Measurements from ENCODE around the gene RASA3.

The RASA3 gene

DNA sequence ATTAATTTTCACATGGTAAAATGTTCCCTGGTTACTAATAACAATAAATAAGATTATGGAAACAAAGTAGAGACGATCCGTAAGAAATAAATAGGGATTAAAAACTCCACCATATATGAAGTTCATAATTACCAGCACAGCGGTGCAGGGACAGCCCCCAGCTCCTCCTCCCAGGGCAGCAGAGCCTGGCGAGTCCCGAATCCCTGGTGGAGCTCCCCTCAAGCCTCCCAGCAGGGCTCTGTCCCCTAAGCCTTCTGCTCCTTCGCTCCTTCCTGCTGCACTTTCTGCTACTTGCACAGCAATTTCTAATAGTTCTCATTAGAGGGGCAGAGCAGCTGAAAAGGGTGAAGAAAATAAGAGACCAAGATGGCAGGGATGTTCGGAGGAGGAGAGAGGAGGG, 43.6 kb downstream of the RASA3 start:
- ChIA-PET POLR2A (no interaction called here), CTCF (interaction anchor here (1.9 kb wide), 1 partner anchor 10 kb away, joined by 7 read pairs; no protein-coding TSS in a partner anchor)
- DNase-seq (ENCODE audit: low read depth, low spot score), result no peak
- no peak overlapping the region for H3K4me3 ChIP-seq (ENCODE audit: low read depth, low read length)
- TF ChIP-seq, protein P1, sequence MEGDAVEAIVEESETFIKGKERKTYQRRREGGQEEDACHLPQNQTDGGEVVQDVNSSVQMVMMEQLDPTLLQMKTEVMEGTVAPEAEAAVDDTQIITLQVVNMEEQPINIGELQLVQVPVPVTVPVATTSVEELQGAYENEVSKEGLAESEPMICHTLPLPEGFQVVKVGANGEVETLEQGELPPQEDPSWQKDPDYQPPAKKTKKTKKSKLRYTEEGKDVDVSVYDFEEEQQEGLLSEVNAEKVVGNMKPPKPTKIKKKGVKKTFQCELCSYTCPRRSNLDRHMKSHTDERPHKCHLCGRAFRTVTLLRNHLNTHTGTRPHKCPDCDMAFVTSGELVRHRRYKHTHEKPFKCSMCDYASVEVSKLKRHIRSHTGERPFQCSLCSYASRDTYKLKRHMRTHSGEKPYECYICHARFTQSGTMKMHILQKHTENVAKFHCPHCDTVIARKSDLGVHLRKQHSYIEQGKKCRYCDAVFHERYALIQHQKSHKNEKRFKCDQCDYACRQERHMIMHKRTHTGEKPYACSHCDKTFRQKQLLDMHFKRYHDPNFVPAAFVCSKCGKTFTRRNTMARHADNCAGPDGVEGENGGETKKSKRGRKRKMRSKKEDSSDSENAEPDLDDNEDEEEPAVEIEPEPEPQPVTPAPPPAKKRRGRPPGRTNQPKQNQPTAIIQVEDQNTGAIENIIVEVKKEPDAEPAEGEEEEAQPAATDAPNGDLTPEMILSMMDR (IDR thresholded peaks at IDR 0.05; ENCODE audit: insufficient read depth, low read length, missing control alignments), result no peak

DNA sequence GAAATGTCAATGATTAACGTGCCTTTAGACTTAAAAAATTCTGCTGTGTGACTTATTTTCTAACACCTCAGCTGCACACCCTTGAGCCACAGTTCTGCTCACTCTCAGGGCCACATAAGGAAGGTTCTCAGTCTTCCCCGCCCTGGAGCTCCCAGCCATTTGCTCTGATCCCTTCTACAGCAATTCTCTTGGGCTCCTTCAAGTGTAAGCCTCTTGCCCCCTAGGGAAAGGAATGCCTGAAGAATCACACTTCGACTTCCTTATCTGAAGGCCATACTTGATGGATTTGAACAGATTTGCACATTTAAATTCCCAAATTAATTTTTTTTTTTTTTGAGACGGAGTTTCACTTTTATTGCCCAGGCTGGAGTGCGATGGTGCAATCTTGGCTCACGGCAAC, 44.2 kb downstream of the RASA3 start:
- ChIA-PET CTCF (interaction anchor here (1.9 kb wide), 1 partner anchor 9 kb away, joined by 7 read pairs; no protein-coding TSS in a partner anchor), POLR2A (no interaction called here)
- H3K4me3 ChIP-seq (ENCODE audit: low read depth, low read length), result no peak overlapping the region
- no peak for DNase-seq (ENCODE audit: low read depth, low spot score)
- TF ChIP-seq, protein P1 (IDR thresholded peaks at IDR 0.05; ENCODE audit: insufficient read depth, low read length, missing control alignments), result no peak

DNA sequence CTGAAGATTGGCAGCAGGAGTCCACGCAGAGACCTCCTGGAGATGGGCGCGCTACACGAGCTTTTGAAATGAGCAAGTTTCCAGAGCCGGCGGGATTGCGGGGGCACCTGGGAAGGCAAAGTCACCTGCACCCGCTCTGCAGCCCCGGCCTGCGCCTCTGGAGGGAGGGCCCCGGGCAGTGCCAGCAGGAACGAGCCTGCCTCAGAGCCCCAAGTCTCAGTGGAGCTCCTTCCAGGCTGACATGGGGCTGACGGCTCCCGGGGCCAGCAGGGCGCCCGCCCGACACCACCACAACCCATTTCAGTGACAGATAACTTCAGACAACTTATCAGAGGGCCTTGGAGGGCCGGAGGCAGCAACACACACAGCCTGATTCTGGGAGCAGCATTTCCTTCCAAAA, 45.0 kb downstream of the RASA3 start:
- ChIA-PET CTCF (no interaction called here), POLR2A (interaction anchor here (0.6 kb wide), 1 partner anchor 219 kb away, joined by 3 read pairs; no protein-coding TSS in a partner anchor)
- TF ChIP-seq, protein P1 (IDR thresholded peaks at IDR 0.05; ENCODE audit: insufficient read depth, low read length, missing control alignments), result no peak
- no peak for DNase-seq (ENCODE audit: low read depth, low spot score)
- no peak overlapping the region for H3K4me3 ChIP-seq (ENCODE audit: low read depth, low read length)

DNA sequence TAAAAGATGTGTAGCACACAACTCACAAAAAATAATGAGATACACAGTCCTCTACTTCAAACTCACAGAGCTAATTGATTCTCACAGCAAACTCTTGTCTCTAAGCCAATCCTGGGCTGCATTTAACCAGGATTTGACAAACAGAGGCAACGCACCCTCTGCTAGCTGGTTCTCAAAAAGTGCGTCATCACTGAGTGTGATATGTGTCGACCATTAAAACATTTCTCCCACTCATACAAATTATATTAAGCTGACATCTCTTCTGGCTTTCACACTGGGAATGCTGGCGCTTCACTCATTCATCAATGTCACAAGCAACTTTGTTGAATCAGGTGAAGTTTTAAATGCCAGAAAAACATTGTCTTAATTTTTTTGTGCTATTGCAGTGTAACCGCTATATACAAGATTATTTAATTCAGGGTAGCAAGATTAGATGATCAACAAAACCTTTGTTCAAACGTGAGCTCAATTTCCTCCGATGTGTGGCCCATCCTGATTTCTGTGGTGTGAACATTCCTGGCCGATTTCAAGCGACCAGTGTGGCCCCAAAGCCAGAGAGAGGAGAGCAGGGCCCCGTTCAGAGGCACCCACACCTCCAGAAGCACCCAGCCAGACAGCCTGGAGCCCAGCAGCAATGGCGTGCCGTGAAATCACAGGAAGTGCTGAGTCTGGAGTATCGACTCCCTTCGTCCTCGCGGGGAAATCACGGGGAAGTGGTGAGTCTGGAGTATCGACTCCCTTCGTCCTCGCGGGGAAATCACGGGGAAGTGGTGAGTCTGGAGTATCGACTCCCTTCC, 49.4 kb downstream of the RASA3 start:
- DNase-seq (ENCODE audit: low read depth, low spot score), result no peak
- POLR2A ChIA-PET, result no interaction called here
- CTCF ChIA-PET, result interaction anchor here (1.1 kb wide), 1 partner anchor 11 kb away, joined by 3 read pairs; no protein-coding TSS in a partner anchor
- no peak overlapping the region for H3K4me3 ChIP-seq (ENCODE audit: low read depth, low read length)
- TF ChIP-seq, protein P1 (IDR thresholded peaks at IDR 0.05; ENCODE audit: insufficient read depth, low read length, missing control alignments), result no peak

DNA sequence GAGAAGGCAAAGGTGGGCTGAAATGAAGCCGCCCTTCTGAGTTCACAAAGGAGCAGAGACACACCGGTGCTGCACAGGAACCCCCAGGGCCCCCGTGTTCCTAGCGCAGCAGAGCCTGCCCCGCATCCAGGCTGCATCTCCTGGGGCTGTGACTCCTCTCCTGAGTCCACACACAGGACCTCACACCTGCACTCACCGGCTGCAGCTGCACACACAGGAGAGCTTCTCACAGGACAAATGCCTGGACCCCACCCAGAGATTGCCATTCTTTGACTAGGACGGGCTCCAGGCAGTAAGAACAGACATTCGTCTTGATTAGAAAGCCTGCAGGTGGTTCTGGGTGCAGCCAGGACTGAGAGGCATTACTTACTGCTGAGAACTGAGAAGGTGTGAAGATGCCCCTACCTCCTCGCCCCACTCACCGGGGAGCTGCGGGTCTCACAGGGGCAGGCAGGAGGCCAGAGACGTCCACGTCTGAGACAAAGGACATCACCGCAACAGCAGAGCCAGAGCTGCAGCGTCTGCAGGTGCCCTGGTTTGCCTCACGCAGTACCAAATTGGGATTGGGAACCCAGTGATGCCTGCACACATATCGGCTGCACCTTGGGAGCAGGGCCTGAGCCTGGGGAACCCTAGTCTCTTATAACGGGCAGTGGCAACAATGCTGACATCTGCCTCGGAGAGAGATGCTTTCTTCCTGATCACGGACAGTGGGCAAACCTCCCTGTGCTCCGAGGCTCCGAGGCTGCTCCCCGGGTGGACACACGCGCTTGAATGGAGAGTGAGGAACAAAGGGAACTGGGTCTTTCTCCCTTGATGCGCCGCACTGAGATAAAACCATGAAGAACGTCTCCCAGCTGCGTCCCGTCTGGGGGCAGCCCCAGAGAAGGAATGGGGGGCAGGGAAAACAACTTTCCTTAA, 50.4 kb downstream of the RASA3 start:
- no peak overlapping the region for H3K4me3 ChIP-seq (ENCODE audit: low read depth, low read length)
- CTCF ChIA-PET, result interaction anchor here (1.1 kb wide), 1 partner anchor 12 kb away, joined by 3 read pairs; no protein-coding TSS in a partner anchor
- POLR2A ChIA-PET, result no interaction called here
- TF ChIP-seq, protein P1 (IDR thresholded peaks at IDR 0.05; ENCODE audit: insufficient read depth, low read length, missing control alignments), result no peak
- DNase-seq (ENCODE audit: low read depth, low spot score), result no peak

Data from AG04449 (cell line).